SK-N-SH (cell line): ENCODE results near the gene CD96. TPM values are rescaled to one million over a fixed set of nuclear protein-coding genes. Genes with fewer than 3 reads are reported as not detected.

Source experiments
- CTCF ChIA-PET: fragments of 300-600, 350-600 bp; formaldehyde crosslinking; extraction: SDS; loops from one replicate; lab custom pipeline; 2021; lab: Yijun Ruan, JAX
- POLR2A ChIA-PET: fragments of 350-600 bp; sonication (Branson Sonifier 250); formaldehyde crosslinking; extraction: SDS; loops from one replicate; lab custom pipeline; 2020; ENCODE audit warnings: antibody characterized with exemption, inconsistent platforms; lab: Yijun Ruan, JAX
- DNase-seq: peaks from one replicate; pipeline ENCODE4 v3.0.0; 2012
- H2AFZ ChIP-seq: fragments of 200-600 bp; sonication (generic); 2 replicates; pipeline ENCODE4 v1.8.1; 2016; ENCODE audit warnings: antibody characterized with exemption, mild to moderate bottlenecking, low read depth
- H3F3A ChIP-seq: fragments of 200-600 bp; sonication (generic); replicated peaks from 2 replicates; pipeline ENCODE3; 2016; ENCODE audit warnings: antibody characterized with exemption, mild to moderate bottlenecking; ENCODE audit not compliant: insufficient read depth
- H3K27ac ChIP-seq, 2 experiments: fragments of 200-500 bp in 1 of 2; fragments of 200-600 bp in 1 of 2; sonication (Bioruptor generic) in 1 of 2; sonication (generic), shearing (Covaris generic) in 1 of 2; 2 replicates each; pipeline versions ENCODE4 v1.5.1 to v1.6.1; 2014 to 2016; ENCODE audit warnings: low read depth in 2 of 2, inconsistent platforms in 1 of 2, low read length in 1 of 2, mild to moderate bottlenecking in 1 of 2, mixed read lengths in 1 of 2
- H3K27me3 ChIP-seq: fragments of 200-600 bp; sonication (generic), shearing (Covaris generic); 2 replicates; pipeline ENCODE4 v1.6.1; 2016; ENCODE audit warnings: mixed run types; ENCODE audit not compliant: insufficient read depth
- H3K36me3 ChIP-seq, 2 experiments: fragments of 200-500 bp in 1 of 2; fragments of 200-600 bp in 1 of 2; sonication (Bioruptor generic) in 1 of 2; sonication (generic) in 1 of 2; replicated peaks in 1 of 2; 2 replicates each; pipeline versions ENCODE3 to v1.5.1; 2014 to 2016; ENCODE audit warnings: low read length in 1 of 2, mild to moderate bottlenecking in 1 of 2; ENCODE audit not compliant: insufficient read depth in 2 of 2, control insufficient read depth in 1 of 2
- H3K4me1 ChIP-seq, 2 experiments: fragments of 200-500 bp in 1 of 2; fragments of 200-600 bp in 1 of 2; sonication (Bioruptor generic) in 1 of 2; sonication (generic), shearing (Covaris generic) in 1 of 2; 2 replicates each; pipeline versions ENCODE4 v1.5.1 to v1.6.1; 2014 to 2016; ENCODE audit warnings: low read depth in 1 of 2, low read length in 1 of 2, mixed run types in 1 of 2; ENCODE audit not compliant: insufficient read depth in 2 of 2, control insufficient read depth in 1 of 2
- H3K4me2 ChIP-seq: fragments of 200-600 bp; sonication (generic), shearing (Covaris generic); 2 replicates; pipeline ENCODE4 v1.6.1; 2017; ENCODE audit warnings: mixed run types
- H3K4me3 ChIP-seq, 2 experiments: fragments of 200-500 bp in 1 of 2; fragments of 200-600 bp in 1 of 2; sonication (Bioruptor generic) in 1 of 2; sonication (generic), shearing (Covaris generic) in 1 of 2; 2 replicates each; pipeline versions ENCODE4 v1.5.1 to v1.8.1; 2014 to 2016; ENCODE audit warnings: low read depth in 2 of 2, inconsistent platforms in 1 of 2, low read length in 1 of 2, mild to moderate bottlenecking in 1 of 2, mixed read lengths in 1 of 2, moderate library complexity in 1 of 2
- H3K79me2 ChIP-seq: fragments of 200-600 bp; sonication (generic); 2 replicates; pipeline ENCODE4 v1.8.1; 2017; ENCODE audit warnings: mild to moderate bottlenecking; ENCODE audit not compliant: insufficient read depth
- H3K9ac ChIP-seq: fragments of 200-600 bp; sonication (generic); 2 replicates; pipeline ENCODE4 v1.6.1; 2017; ENCODE audit warnings: mixed run types
- H3K9me2 ChIP-seq: fragments of 200-600 bp; sonication (generic); 2 replicates; pipeline ENCODE4 v1.6.1; 2017; ENCODE audit warnings: mixed run types
- H3K9me3 ChIP-seq: fragments of 200-600 bp; sonication (generic); 2 replicates; pipeline ENCODE4 v1.6.1; 2017; ENCODE audit warnings: mixed run types, mild to moderate bottlenecking, moderate library complexity
- H4K20me1 ChIP-seq: fragments of 200-600 bp; sonication (generic); 2 replicates; pipeline ENCODE4 v1.6.1; 2017; ENCODE audit warnings: mild to moderate bottlenecking, mixed run types; ENCODE audit not compliant: insufficient read depth
- EP300 ChIP-seq, 2 experiments: IDR thresholded peaks; 2 replicates each; pipeline versions ENCODE4 v1.4.0 to v1.6.1; 2012; ENCODE audit warnings: borderline replicate concordance in 1 of 2, low read depth in 1 of 2, low read length in 1 of 2
- EZH2phosphoT487 ChIP-seq: fragments of 200-600 bp; sonication (generic); IDR thresholded peaks from 2 replicates; pipeline ENCODE4 v1.6.1; 2017; ENCODE audit warnings: low read depth, mixed run types, mild to moderate bottlenecking, antibody characterized with exemption, moderate library complexity, borderline replicate concordance
- FOSL2 ChIP-seq: IDR thresholded peaks from 2 replicates; pipeline ENCODE4 v1.4.0; 2012; ENCODE audit warnings: low read depth, mild to moderate bottlenecking, moderate library complexity, borderline replicate concordance
- FOXM1 ChIP-seq: IDR thresholded peaks from 2 replicates; pipeline ENCODE4 v1.4.0; 2012; ENCODE audit warnings: low read depth, mild to moderate bottlenecking
- GATA2 ChIP-seq: sonication (generic); formaldehyde crosslinking; IDR thresholded peaks from 2 replicates; pipeline ENCODE4 v1.5.0; 2020; ENCODE audit warnings: mild to moderate bottlenecking, missing genetic modification reagents
- JUND ChIP-seq: IDR thresholded peaks from 2 replicates; pipeline ENCODE4 v1.4.0; 2012
- POLR2AphosphoS5 ChIP-seq: IDR thresholded peaks from 2 replicates; pipeline ENCODE4 v1.6.1; 2012; ENCODE audit warnings: low read depth, low read length
- RXRA ChIP-seq: IDR thresholded peaks from 2 replicates; pipeline ENCODE4 v1.4.0; 2012; ENCODE audit warnings: low read depth, mild to moderate bottlenecking, borderline replicate concordance
- SIN3A ChIP-seq: IDR thresholded peaks from 2 replicates; pipeline ENCODE4 v1.6.1; 2012; ENCODE audit warnings: low read depth, mild to moderate bottlenecking, low read length, moderate library complexity, borderline replicate concordance
- TAF1 ChIP-seq: IDR thresholded peaks from 2 replicates; pipeline ENCODE4 v1.6.1; 2012; ENCODE audit warnings: low read depth, mild to moderate bottlenecking, low read length, moderate library complexity, borderline replicate concordance
- TCF12 ChIP-seq: IDR thresholded peaks from 2 replicates; pipeline ENCODE4 v1.4.0; 2012
- YY1 ChIP-seq: IDR thresholded peaks from 2 replicates; pipeline ENCODE4 v1.4.0; 2012; ENCODE audit warnings: low read depth, mild to moderate bottlenecking
- WGBS: methylation state at CpG from one replicate; pipeline ENCODE4 v1.1.6; 2017; ENCODE audit warnings: low lambda C conversion rate; 5-methylcytosine and 5-hydroxymethylcytosine counted together
- polyA plus RNA-seq, 3 experiments: library from polyadenylated mRNA; depleted of rRNA; stranded (reverse); fragments of >200 nt; gene quantifications; 2 replicates each; pipeline ENCODE4 v1.2.3, GENCODE V29; 2012
- TF ChIP-seq, protein P1 (sequence below): IDR thresholded peaks from 2 replicates; pipeline ENCODE4 v1.4.0; 2012; ENCODE audit warnings: low read depth
- TF ChIP-seq, protein P2 (sequence below): fragments of 200-600 bp; sonication (generic); IDR thresholded peaks from 2 replicates; pipeline ENCODE4 v1.6.1; 2017; ENCODE audit warnings: antibody characterized with exemption, mild to moderate bottlenecking, moderate library complexity
- TF ChIP-seq, protein P3 (sequence below): fragments of 150-350 bp; IDR thresholded peaks from 2 replicates; pipeline ENCODE4 v1.6.1; 2017; ENCODE audit warnings: antibody characterized with exemption, low read length, low read depth, borderline replicate concordance

CD96 gene
- polyA plus RNA-seq, 1 of the 3 experiments (the other 2 are of a cell fraction) = 0.02 TPM

DNA sequence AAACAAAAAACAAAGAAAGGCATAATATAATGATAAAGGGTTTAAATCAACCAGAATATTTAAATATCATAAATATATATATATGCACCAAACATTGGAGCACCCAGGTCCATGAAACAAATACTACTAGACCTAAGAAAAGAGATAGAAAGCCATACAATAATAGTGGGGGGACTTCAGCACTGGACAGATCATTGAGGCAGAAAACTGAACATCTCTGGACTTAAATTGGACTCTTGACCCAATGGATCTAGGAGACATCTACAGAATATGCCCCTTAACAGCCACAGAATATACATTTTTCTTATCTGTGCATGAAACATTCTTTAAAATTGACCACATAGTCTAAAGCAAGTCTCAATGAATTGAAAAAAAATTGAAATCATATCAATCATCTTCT, 48.7 kb upstream of the CD96 start:
- Histone ChIP-seq H3F3A (no peaks in the 10 kb centered on the region), H3K4me3 (no peak overlapping the region), H3K4me2 (no peak overlapping the region), H3K9ac (no peak overlapping the region), H3K36me3 (no peaks in the 10 kb centered on the region), H3K79me2 (no peaks in the 10 kb centered on the region), H2AFZ (no peak overlapping the region), H3K9me3 (no peaks in the 10 kb centered on the region), H3K4me1 (no peaks in the 10 kb centered on the region)
- POLR2A ChIA-PET = no interaction called here
- TF ChIP-seq TAF1 (no peak), POLR2AphosphoS5 (no peak), TCF12 (no peak)
- TF ChIP-seq, all 33 proteins: peak for 0
- CTCF ChIA-PET = no interaction called here
- Histone ChIP-seq H3K9me2 (no peaks in the 10 kb centered on the region), H3K27ac (no peak overlapping the region), H4K20me1 (no peaks in the 10 kb centered on the region), H3K27me3 (no peaks in the 10 kb centered on the region)
- no peak for DNase-seq

DNA sequence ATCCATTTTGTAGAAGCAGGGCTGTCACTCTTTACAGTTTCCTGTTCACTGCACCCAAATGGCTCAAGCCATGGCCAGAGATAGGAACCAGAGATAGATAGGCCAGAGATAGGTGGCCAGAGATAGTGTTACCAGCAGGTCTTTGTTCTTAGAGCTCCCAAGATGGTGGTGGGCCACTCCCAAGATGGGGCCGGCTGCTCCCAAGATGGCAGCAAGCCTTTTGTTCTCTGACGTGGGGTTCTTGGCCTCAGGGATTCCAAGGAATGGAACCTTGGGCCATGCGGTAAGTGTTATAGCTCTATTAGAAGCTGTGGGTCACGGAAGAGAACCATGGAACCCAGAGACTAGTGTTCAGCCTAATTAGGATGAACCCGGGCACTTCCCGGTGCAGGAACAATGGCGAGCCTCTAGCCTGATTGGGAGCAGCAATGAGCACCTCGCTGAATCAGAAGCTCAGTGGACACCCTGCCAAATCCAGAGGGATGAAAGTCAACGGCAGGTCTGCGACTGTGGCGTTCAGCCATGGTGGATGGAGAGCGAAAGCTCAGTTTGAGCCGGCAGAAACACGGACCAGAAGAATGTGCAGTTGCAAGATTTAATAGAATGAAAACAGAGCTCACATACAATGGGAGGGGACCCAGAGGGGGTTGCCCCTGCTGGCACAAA, 45.0 kb upstream of the CD96 start:
- H3F3A ChIP-seq = no peaks in the 10 kb centered on the region
- TF ChIP-seq GATA2 (CRISPR knock-in tag) = no peak
- TF ChIP-seq JUND = no peak
- TF ChIP-seq, protein P1, sequence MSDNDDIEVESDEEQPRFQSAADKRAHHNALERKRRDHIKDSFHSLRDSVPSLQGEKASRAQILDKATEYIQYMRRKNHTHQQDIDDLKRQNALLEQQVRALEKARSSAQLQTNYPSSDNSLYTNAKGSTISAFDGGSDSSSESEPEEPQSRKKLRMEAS = no peak
- TF ChIP-seq, protein P2, sequence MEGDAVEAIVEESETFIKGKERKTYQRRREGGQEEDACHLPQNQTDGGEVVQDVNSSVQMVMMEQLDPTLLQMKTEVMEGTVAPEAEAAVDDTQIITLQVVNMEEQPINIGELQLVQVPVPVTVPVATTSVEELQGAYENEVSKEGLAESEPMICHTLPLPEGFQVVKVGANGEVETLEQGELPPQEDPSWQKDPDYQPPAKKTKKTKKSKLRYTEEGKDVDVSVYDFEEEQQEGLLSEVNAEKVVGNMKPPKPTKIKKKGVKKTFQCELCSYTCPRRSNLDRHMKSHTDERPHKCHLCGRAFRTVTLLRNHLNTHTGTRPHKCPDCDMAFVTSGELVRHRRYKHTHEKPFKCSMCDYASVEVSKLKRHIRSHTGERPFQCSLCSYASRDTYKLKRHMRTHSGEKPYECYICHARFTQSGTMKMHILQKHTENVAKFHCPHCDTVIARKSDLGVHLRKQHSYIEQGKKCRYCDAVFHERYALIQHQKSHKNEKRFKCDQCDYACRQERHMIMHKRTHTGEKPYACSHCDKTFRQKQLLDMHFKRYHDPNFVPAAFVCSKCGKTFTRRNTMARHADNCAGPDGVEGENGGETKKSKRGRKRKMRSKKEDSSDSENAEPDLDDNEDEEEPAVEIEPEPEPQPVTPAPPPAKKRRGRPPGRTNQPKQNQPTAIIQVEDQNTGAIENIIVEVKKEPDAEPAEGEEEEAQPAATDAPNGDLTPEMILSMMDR = no peak
- no peak overlapping the region for H3K9ac ChIP-seq
- 72% methylated on average over 13 of the region's 14 CpGs for WGBS
- H3K4me1 ChIP-seq = no peaks in the 10 kb centered on the region
- H3K9me2 ChIP-seq = no peaks in the 10 kb centered on the region
- no peak overlapping the region for H3K27ac ChIP-seq
- ChIA-PET POLR2A (interaction anchor here (0.5 kb wide), 1 partner anchor 9 kb away, joined by 3 read pairs; no protein-coding TSS in a partner anchor), CTCF (no interaction called here)
- no peak overlapping the region for H3K4me2 ChIP-seq
- no peak overlapping the region for H3K4me3 ChIP-seq
- no peaks in the 10 kb centered on the region for H3K27me3 ChIP-seq
- no peaks in the 10 kb centered on the region for H3K9me3 ChIP-seq
- DNase-seq = no peak
- peak overlapping the region; percentile 22; the same call in 1 of the 2 replicates for H2AFZ ChIP-seq
- no peaks in the 10 kb centered on the region for H3K36me3 ChIP-seq
- H3K79me2 ChIP-seq = no peaks in the 10 kb centered on the region
- no peaks in the 10 kb centered on the region for H4K20me1 ChIP-seq

- Histone ChIP-seq H3K9ac (no peak overlapping the region), H3K27me3 (no peaks in the 10 kb centered on the region), H4K20me1 (no peaks in the 10 kb centered on the region), H3K79me2 (no peaks in the 10 kb centered on the region), H3K9me2 (no peaks in the 10 kb centered on the region), H3K27ac (no peak overlapping the region), H2AFZ (no peak overlapping the region), H3F3A (no peaks in the 10 kb centered on the region), H3K4me3 (no peak overlapping the region), H3K36me3 (no peaks in the 10 kb centered on the region), H3K9me3 (no peaks in the 10 kb centered on the region), H3K4me1 (no peaks in the 10 kb centered on the region), H3K4me2 (no peak overlapping the region)
- ChIA-PET CTCF (no interaction called here), POLR2A (no interaction called here)
- DNase-seq = no peak
- WGBS = 81% methylated on average over 3 of the region's 3 CpGs
- TF ChIP-seq TAF1 (no peak), YY1 (no peak), SIN3A (no peak), EP300 (IDR thresholded peaks at IDR 0.05; ENCODE audit: borderline replicate concordance in 1 of 2, low read depth in 1 of 2, low read length in 1 of 2) (no peak), FOXM1 (no peak), EZH2phosphoT487 (no peak), FOSL2 (no peak), RXRA (no peak)
- TF ChIP-seq, protein P3, sequence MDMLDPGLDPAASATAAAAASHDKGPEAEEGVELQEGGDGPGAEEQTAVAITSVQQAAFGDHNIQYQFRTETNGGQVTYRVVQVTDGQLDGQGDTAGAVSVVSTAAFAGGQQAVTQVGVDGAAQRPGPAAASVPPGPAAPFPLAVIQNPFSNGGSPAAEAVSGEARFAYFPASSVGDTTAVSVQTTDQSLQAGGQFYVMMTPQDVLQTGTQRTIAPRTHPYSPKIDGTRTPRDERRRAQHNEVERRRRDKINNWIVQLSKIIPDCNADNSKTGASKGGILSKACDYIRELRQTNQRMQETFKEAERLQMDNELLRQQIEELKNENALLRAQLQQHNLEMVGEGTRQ = no peak
- TF ChIP-seq, protein P2 = no peak
Measured at GRCh38 chr3:111498022-111498421, 44.0 kb upstream of the CD96 start.
